Measurements from ENCODE around the gene TFB1M.
"Not testable (repeated sequence)": the region's sequence is repeated elsewhere in the genome, so short reads cannot be mapped to it uniquely, and the experiment has no call there.

TFB1M gene

GRCh38 chr6:155237613-155238012 lies 76.7 kb downstream of the TFB1M start:
- no peak for TF ChIP-seq CTCF (conservative IDR thresholded peaks at IDR 0.05; ENCODE audit: low read length)
- DNase-seq (ENCODE audit: low read depth): no peak
- no peak overlapping the region for H3K4me3 ChIP-seq (ENCODE audit: low read length)

DNA sequence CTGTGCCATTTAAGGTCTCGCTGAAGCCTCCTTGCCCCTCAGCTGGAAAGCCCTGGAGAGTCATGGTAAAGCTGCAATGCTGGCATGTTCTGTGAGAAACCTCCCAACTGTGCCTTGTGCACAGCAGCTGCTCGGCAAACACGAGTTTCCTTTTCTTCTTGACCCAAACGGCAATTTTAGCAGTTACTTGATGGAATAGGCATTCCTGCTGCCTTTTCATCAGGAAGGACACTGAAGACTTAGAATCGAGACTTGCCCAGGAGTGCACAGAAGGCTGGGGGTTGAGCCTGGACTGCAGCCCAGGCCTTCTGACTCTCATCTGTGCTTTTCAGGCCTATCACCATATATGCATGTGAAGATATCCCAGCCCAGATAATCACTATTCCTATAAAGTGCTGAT lies 79.2 kb downstream of the TFB1M start:
- DNase-seq (ENCODE audit: low read depth): peak; percentile 12
- no peak for TF ChIP-seq CTCF (conservative IDR thresholded peaks at IDR 0.05; ENCODE audit: low read length)

GRCh38 chr6:155234687-155235086 lies 79.6 kb downstream of the TFB1M start:
- DNase-seq (ENCODE audit: low read depth): no peak
- H3K4me3 ChIP-seq (ENCODE audit: low read length): no peak overlapping the region
- TF ChIP-seq CTCF (conservative IDR thresholded peaks at IDR 0.05; ENCODE audit: low read length): no peak

More for the DNA sequence above, 79.2 kb downstream of the TFB1M start:
- no peak overlapping the region for H3K4me3 ChIP-seq (ENCODE audit: low read length)

DNA sequence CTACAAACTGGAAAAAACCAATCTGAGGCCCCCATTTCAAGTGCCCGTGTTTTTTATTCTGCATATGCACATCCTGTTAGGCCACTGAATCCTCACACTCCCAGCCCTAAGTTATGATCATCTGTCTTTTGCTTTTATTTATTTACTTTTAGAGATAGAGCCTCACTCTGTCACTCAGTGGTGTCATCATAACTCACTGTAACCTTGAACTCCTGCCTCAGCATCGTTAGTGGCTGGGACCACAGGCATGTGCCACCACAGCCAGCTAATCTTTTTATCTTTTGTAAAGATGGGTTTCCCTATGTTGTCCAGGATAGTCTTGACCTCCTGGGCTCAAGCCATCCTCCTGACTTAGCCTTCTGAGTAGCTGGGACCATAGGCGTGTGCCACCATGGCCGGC lies 80.1 kb downstream of the TFB1M start:
- TF ChIP-seq CTCF (conservative IDR thresholded peaks at IDR 0.05; ENCODE audit: low read length): no peak
- H3K4me3 ChIP-seq (ENCODE audit: low read length): no peak overlapping the region
- DNase-seq (ENCODE audit: low read depth): no peak

DNA sequence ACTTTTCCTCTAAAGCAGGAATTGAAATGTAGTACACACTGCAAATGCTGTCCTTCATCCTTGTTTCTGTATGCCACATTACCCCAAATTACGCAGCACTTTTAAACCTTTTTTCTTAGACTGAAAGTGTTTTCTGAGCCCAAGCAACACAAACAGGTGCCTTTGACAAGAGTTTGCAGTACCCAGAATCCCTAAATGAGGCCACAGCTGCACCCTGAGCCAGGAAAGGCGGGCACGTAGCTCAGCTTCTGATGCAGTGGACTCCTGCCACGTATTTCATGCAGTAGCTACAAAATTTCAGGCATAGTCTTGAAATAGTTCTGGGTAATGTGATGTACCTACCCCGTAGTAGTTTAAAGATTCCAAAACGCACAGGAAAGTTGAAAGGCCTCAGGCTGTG lies 81.4 kb downstream of the TFB1M start:
- DNase-seq (ENCODE audit: low read depth): no peak
- TF ChIP-seq CTCF (conservative IDR thresholded peaks at IDR 0.05; ENCODE audit: low read length): no peak
- H3K4me3 ChIP-seq (ENCODE audit: low read length): no peak overlapping the region

GRCh38 chr6:155230975-155231374 lies 83.3 kb downstream of the TFB1M start:
- DNase-seq (ENCODE audit: low read depth): peak; percentile 50
- not testable (repeated sequence) for H3K4me3 ChIP-seq (ENCODE audit: low read length)

DNA sequence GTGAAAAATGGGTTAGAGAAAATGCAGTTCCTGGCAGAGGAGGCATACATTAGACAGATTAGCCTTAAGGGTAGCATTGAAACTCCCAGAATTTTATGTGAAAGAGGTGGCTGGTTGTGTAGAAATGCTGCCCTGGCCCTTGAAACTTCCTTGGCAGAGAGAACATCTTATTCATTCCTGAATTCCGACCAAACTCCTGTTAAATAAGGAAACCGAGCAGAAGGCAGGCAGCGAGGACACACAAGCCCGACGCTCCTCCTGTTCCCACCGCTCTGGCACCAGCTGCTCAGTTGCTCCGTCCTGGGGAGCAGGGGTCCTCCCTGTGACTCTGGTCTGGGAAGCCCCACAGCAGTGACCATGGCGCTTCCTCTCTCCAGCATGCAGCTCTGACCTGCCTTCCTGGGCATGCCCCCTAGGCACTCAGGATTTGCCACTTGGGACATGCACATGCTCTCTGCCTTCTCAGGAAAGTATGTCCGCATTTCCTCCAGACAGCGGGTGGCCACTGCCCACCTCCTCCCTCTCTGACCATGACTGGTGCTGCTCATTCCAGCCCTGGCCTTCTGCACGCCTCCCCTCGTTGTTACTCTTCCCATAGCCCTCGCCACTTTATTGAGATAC lies 85.6 kb downstream of the TFB1M start:
- TF ChIP-seq CTCF (conservative IDR thresholded peaks at IDR 0.05; ENCODE audit: low read length): no peak
- DNase-seq (ENCODE audit: low read depth): peak; percentile 74
- H3K4me3 ChIP-seq (ENCODE audit: low read length): no peak overlapping the region

GRCh38 chr6:155227046-155227445 lies 87.2 kb downstream of the TFB1M start:
- TF ChIP-seq CTCF (conservative IDR thresholded peaks at IDR 0.05; ENCODE audit: low read length): no peak
- no peak for DNase-seq (ENCODE audit: low read depth)
- no peak overlapping the region for H3K4me3 ChIP-seq (ENCODE audit: low read length)
